Fibroblast of skin of back (primary cell): ENCODE measurements around the gene FOXO3.
A peak's percentile ranks its signal among the peaks of the same experiment; 100 is the strongest.
"Not testable (repeated sequence)": the region's sequence is repeated elsewhere in the genome, so short reads cannot be mapped to it uniquely, and the experiment has no call there.

Source experiments
- DNase-seq: peaks from one replicate; pipeline ENCODE4 v3.0.0-alpha.2; 2013

FOXO3 gene

DNA sequence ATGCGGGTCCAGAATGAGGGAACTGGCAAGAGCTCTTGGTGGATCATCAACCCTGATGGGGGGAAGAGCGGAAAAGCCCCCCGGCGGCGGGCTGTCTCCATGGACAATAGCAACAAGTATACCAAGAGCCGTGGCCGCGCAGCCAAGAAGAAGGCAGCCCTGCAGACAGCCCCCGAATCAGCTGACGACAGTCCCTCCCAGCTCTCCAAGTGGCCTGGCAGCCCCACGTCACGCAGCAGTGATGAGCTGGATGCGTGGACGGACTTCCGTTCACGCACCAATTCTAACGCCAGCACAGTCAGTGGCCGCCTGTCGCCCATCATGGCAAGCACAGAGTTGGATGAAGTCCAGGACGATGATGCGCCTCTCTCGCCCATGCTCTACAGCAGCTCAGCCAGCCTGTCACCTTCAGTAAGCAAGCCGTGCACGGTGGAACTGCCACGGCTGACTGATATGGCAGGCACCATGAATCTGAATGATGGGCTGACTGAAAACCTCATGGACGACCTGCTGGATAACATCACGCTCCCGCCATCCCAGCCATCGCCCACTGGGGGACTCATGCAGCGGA lies 102.9 kb downstream of the FOXO3 start:
- not testable (repeated sequence) for DNase-seq

DNA sequence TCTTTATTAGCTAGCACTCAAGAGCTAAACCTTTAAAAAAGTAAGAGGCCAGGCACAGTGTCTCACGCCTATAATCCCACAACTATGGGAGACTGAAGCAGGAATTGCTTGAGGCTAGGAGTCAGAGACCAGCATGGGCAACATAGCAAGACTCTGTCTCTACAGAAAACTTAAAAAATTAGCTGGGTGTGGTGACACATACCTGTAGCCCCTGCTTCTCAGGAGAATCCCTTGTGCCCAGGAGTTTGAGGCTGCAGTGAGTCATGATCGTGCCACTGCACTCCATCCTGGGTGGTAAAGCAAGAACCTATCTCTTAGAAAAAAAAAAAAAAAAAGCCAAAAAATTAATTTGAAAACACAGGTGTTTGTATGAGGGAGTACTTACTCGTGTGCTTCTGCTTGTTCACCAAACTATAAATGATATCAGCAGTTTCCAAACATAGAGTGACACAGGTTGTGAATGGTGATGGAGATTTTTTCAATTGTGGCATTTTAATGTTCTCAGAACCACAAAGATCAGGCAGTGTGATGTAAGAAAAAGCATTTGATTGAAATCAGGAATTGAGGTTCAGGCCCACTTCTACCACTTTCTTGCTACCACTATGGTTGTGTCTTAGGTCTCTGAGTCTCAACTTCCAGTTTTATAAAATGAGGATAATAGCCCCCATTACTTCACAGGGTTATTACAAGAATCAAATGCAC lies 104.9 kb downstream of the FOXO3 start:
- DNase-seq = no peak

DNA sequence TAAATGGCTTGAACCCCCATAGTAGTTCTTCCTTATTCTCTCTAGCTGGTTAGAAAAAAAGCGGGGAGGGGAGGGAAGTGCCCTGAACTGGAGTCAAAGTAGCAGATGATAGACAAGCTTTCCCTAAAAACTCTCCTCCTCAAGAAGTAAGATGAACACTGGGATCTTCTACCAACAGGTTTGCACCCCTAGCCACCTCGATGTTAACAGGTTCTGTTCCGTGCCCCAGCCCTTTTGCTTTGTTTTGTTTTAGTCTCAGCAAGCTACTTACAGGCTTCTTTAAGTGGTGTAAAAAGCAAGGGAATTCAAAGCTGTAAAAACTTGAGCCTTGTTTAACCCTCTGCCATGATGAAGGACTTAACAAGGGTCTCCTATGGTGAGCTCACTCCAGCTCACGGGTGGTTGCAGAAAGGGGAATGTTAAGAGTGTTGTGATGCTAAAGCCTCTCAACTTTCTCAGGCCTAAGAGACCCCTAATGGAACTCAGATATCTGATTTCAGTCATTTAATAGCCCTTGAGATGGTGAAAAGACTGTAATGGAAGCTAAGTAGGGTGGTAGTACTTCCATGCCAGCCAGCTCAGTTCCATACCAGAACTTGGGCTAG lies 106.0 kb downstream of the FOXO3 start:
- DNase-seq = no peak

DNA sequence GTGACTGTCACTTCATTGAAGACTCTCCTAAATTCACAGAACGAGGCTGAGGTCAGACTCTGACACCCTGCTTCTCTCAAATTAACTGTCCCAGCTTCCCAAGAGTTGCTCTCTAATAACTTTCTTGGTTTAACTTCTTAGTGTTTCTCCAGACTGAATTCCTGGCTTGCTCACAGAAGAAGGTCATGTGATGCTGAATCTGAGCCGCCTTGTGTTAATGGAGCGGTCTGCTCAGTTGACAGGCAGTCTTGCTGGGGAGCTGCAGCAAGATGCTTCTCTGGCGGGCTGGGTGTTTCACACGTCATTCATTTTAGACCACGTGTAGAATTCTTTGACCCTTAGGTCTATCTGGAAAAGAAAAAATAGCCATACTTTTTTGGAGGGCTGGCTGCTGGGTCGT lies 107.3 kb downstream of the FOXO3 start:
- DNase-seq = peak; percentile 57

DNA sequence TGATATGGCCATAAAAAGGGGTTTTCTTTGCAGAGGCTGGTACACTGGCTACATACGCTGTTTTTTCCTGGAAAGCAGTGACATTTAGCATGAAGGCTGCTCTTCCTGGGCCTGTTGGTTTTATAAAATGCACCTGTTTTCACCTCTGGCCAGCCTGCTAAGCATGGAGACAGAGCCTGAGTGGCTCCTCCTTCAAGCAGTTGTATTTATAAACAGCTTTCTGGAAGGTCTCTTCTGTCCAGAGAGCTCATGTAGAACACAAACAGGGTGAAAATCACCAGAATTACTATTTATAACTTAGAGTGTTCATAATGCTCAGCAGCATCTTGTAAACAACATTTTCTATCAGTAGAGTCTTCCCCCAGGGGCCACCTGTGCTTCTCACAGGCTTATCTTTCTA lies 109.0 kb downstream of the FOXO3 start:
- DNase-seq = no peak

DNA sequence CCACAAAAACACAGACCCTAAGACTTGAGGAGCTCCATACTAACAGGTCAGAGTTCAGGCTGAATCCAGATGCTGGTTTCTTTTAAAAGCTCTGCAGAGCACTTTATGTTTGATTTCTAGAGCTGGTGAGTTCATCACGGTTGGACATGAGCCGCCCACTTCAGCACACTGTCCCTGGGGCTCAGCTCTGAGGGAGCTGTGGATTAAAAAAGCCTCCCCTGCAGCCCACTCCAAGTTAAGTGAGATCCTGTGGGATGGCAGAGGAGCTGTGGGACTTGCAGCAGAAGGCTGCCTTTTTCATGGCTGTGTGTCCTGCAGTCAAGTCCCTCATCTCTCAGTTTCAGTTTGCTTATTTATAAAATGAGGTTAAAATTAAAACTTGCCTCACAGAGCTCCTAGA lies 110.5 kb downstream of the FOXO3 start:
- no peak for DNase-seq

DNA sequence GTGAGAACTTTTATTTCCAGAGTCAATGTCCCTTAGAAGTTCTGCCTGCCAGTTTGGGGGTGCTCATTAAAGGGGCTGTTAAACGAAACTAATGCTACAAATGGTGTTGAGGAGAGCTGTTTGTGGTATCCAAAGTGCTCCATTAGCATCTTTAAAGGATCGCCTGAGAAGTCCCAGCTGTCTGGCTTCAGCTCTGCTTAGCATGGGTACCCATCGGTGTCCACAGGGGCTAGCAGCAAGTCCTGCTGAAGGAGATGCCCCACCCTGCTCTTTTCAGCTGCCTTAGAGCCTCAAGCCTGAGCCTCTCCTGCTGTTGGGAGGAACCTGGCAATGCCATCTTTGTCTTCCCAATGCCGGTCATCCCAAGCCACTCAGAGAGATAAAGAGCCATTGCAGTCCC lies 111.1 kb downstream of the FOXO3 start:
- DNase-seq = no peak

DNA sequence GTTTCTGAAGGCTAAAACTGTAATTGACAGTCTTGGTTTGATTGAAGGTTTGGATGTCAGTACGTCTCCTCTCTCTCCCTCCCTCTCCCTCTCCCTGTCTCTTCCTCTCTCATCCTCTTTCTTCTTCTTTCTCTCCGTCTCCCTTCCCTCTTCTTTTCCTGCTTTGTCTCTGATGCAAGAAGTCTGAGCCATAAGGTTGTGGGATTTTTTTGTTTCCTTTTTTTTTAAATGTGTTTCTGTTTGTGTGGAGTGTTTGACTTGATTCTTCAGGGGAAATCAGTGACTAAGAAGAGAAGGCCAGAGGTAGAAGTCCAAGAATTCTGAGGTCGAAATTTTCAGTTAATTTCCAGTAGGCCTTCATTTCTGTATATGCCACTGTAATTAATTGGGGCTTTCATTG lies 111.9 kb downstream of the FOXO3 start:
- DNase-seq = no peak

DNA sequence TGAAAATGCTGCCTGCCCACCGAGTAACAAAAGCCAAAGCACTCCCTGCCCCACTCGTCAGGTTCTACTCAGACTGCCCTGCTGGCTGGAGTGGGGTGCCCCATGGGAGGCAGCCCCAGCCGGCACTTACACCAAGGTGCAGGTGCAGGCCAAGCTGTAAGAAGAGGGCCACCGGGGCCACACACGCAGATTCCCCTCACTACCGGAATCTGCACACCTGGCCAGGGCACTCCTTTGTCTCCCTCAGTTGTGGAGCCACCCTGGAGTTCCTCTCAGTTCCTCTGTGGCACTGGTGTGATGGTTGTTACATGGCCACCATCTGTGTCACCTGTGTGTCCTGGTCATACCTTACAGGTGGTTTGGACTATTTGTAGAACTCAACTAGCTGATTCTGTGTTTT lies 112.4 kb downstream of the FOXO3 start:
- DNase-seq = no peak

DNA sequence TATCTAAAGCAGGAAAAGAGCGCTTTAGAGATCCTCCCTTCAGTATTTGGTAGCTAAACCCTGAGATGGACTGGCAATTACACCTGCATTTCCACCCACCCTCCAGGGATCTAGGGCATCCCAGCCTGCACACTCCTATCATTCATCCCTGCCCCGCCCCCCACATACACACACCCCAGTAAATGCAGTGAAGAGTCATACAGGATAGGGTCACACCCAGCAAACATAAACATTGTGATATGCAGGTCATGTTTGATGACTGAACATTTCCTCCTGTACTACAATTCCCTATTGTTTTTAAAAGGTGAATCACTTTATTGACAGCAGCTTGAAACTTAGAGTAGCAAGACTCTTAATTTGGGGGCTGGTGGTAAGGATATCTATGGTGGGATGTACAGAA lies 112.9 kb downstream of the FOXO3 start:
- DNase-seq = no peak

DNA sequence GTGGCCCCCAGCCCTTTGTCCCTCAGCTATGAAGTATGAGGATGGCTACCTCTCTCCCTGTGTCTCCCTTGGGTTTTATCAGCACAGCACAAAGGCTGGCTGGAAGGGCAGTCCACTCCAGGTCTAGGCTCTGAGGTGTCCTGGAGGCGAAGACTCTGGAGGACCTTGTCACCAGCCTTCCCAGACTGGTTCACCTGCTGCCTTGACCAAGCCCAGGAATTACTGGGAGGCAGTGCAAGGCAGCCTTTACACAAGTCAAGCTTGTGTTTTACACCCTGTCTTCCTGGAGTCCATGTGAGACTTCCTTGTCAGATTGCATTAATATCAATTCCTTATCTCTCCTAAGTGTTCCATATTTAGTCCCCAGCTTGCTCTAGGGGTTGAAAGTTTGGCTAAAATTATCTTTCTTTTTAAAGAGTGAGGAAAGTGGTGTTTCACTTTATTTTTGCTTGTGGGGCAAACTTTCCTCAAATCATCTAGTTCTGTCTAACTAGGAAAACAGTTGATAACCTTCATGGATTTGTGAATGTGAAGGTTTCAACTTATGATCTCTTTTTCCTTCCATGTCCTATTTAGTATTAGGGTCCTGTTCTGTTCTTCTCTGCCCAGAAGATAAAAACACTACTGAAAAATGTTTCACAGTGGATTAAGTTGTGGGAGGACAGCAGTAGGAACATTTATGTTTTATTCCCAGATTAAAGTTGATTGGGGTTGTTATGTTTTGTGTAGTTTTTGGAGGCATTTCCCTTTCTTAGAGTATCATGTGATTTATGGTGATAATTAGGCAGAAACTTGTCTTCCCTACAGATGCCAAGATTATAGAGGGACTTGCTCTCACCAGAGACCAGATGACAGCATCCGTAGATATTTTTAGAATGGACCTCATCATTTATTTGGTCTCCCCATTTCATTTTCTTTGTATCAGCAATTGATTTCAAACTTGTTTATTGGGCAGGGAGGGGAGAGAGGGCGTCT lies 114.8 kb downstream of the FOXO3 start:
- DNase-seq = no peak

DNA sequence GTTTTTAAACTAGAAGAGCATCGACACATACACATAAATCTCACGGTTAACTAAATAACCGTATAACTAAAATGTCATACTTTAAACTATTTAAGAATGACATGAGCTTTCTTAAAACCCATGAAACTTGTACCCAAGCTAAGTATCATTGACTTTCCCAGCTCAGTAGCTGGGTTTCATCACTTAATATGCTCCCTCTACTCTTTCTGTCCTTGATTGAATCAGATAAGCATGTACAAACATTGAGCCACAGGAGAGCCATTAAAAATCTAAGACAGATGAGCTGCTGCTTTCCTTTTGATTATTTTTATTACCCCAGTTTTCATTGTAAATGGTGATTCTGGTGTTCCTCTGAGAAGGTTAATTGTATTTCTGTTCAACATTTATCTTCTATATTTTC lies 115.8 kb downstream of the FOXO3 start:
- DNase-seq = no peak

DNA sequence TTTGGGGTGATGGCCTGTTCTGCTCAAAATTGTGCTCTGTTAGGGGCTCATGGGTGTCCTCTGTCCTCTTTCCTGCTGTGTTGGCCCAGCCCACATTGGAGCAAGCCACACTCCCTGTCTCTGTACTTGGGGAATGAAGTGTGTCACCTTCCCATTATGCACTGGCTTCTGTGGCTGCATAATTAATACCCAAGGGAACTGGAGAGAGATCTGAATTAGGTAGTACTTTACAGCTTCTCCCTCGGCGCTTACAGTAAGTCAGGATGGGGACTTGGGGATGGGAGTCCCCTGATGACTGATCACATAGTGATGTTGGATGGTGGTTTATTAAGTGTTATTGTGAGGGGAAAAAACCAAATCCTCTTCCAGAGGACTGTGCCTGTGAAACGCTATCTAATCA lies 116.6 kb downstream of the FOXO3 start:
- DNase-seq = peak; percentile 58

DNA sequence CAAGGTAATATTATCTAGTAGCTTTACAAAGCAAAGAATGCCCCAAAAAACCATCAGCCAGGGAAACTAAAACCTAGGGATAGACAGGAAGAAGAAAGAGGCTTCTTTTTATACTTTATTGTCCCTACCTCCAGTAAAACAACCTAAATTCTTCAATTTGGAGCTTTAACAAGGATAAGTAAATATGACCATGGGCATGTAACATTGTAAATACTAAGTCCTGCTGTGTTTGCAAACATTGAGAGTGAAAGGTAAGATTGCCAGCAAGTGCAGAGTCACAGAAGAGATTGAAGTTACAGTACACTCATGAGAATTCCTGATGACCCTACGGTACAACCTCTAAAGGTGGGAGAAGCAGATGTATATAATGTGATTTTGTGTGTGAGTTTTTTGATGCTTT lies 117.2 kb downstream of the FOXO3 start:
- DNase-seq = no peak

DNA sequence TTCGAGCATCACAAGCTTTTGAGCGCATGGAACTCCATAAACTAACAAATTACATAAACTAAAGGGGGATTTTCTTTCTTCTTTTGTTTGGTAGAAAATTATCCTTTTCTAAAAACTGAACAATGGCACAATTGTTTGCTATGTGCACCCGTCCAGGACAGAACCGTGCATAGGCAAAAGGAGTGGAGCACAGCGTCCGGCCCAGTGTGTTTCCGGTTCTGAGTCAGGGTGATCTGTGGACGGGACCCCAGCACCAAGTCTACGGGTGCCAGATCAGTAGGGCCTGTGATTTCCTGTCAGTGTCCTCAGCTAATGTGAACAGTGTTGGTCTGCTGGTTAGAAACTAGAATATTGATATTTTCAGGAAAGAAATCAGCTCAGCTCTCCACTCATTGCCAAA lies 119.6 kb downstream of the FOXO3 start:
- not testable (repeated sequence) for DNase-seq

DNA sequence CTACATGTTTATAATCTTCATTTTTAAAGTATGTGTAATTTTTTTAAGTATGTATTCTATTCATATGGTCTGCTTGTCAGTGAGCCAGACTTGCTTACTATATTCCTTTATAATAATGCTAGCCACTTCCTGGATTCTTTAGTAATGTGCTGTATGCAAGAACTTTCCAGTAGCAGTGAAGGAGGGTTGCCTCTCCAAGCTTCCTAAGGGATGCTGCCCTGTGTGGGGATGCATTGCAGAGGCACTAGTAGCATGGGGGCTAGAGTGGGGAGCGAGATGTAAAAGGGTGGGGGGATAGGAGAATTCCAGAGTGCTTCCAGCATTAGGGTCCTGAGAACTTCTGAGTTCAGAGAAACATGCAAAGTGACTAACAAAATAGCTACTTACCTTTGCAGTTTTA lies 121.0 kb downstream of the FOXO3 start:
- DNase-seq = peak; percentile 41

DNA sequence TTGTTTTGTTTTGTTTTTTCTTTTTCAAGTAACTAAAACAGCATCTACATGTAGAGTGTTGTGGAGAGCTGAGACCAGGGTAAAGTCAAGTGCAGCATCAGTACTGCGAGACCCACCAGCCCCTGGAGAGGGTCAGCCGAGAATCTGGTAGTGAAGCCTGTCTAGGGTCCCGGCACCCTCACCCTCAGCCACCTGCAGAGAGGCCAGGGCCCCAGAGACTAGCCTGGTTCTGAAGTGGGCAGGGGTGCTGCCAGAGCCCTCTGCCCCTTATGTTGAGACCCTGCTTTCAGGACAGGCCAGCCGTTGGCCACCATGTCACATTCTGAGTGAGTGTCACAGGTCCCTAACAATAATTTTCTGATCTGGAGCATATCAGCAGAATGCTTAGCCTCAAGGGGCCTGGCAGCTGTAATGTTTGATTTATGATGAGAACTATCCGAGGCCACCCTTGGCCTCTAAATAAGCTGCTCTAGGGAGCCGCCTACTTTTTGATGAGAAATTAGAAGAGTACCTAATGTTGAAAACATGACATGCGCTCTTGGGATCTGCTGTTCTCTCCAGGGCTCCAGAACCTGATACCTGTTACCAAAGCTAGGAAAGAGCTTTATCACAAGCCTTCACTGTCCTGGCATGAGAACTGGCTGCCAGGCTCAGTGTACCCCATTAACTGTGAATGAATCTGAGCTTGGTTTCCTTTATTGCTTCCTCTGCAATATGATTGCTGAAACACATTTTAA lies 121.8 kb downstream of the FOXO3 start:
- not testable (repeated sequence) for DNase-seq

DNA sequence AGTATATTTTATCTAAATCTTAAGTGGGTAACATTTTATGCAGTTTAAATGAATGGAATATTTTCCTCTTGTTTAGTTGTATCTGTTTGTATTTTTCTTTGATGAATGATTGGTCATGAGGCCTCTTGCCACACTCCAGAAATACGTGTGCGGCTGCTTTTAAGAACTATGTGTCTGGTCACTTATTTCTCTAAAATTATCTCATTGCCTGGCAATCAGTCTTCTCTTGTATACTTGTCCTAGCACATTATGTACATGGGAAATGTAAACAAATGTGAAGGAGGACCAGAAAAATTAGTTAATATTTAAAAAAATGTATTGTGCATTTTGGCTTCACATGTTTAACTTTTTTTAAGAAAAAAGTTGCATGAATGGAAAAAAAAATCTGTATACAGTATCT lies 123.3 kb downstream of the FOXO3 start:
- DNase-seq = not testable (repeated sequence)

DNA sequence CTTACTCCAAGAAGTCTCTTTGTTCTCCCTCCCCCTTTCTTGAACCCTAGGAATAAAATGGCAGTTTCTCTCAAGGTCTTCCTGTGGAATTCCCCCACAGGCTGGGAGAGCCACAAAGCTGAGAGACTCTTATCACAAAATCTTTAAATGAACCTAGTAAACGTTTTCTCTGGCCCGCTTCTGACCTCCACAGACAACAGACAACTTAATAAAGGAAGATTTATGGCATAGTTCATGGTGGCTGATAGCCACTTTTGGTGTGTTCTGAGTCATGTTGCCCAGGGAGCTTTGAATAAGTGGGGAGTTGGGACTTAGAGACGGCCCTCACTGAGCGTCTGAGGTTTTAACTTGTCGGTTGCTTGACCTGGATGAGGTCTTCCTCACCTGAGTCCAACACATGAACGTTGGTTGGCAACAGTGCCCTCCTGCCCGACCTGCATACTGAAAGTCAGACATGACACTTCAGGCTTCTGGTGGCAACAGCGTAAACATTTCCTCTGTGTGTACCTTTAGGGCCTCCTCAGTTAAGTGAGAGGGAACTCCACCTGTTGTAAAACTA lies 124.1 kb downstream of the FOXO3 start:
- peak; percentile 23 for DNase-seq

DNA sequence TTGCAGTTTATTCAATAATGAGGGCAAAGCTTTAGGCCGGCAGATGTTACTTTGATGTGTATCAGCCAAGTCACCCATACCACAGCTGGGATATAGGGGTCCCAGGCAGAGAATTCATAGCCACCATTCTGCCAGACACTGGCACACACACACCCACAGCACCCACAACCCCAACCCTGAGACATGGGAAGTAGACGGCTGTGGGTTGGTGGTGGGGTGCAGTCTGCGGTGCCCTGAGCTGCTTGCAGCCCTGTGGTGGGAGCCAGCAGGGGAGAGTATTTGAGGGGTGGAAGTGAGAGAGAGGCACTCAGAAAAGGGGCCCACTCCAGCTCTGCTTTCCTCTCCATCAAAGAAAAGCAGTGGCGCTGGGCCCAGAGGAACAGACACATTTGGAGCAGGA lies 125.3 kb downstream of the FOXO3 start:
- DNase-seq = no peak

DNA sequence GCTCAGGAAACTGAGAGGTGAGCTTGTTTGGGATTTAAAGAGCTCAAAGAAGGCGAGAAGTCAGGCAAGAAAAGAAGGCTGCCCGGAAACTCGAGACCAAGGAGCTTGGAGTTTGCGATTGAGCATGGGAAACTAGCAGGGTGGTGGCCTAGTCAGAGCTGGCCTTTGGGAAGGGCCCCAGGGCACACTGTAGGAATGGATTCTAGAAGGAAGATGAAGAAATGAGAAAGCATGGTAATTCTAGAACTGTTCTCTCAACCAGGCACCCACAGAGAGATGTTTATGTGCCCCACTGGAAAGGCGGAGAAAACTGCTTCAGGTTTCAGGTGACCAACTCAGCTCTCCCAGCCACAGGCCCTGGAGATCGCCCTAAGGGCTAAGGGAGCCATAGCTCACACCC lies 126.2 kb downstream of the FOXO3 start:
- no peak for DNase-seq

DNA sequence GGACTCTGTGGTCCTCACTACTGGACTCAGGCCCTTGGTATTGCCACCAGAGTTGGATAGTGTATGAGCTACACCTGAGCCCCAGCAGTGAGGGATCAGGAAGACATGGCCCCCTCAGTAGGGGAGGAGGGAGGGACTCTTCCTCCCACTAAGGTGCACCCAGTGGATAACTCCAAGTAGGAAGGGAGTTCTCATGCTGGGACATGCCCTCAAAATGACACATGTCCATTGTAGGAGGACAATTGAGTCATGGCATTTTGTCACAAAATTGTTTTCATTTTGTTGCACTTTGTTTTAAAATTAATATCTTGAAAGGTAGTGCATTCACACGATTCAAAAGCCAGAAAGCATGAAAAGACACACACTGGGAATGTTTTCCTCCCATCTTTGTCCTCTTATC lies 127.2 kb downstream of the FOXO3 start:
- no peak for DNase-seq
